BLaER1 (cell line): ENCODE data around the gene RBM38.
"Not testable (repeated sequence)": the region's sequence is repeated elsewhere in the genome, so short reads cannot be mapped to it uniquely, and the experiment has no call there.

Source experiments
- H3K27ac ChIP-seq: shearing (Covaris generic); formaldehyde crosslinking; 2 replicates; pipeline ENCODE4 v1.8.1; 2022
- H3K27me3 ChIP-seq: shearing (Covaris generic); formaldehyde crosslinking; 2 replicates; pipeline ENCODE4 v1.8.1; 2022
- H3K36me3 ChIP-seq: shearing (Covaris generic); formaldehyde crosslinking; 2 replicates; pipeline ENCODE4 v1.8.1; 2022
- H3K4me1 ChIP-seq: shearing (Covaris generic); formaldehyde crosslinking; 2 replicates; pipeline ENCODE4 v1.8.1; 2022
- H3K4me2 ChIP-seq: shearing (Covaris generic); formaldehyde crosslinking; 2 replicates; pipeline ENCODE4 v1.8.1; 2022
- H3K4me3 ChIP-seq: shearing (Covaris generic); formaldehyde crosslinking; 2 replicates; pipeline ENCODE4 v1.8.1; 2022
- H3K9ac ChIP-seq: shearing (Covaris generic); formaldehyde crosslinking; 2 replicates; pipeline ENCODE4 v1.8.1; 2022
- H3K9me3 ChIP-seq: shearing (Covaris generic); formaldehyde crosslinking; 2 replicates; pipeline ENCODE4 v1.8.1; 2022
- H4K20me1 ChIP-seq: shearing (Covaris generic); formaldehyde crosslinking; 2 replicates; pipeline ENCODE4 v1.8.1; 2022
- Cebpa-rat ChIP-seq: shearing (Covaris generic); IDR thresholded peaks from 2 replicates; pipeline ENCODE4 v1.8.1; 2022

RBM38 gene

DNA sequence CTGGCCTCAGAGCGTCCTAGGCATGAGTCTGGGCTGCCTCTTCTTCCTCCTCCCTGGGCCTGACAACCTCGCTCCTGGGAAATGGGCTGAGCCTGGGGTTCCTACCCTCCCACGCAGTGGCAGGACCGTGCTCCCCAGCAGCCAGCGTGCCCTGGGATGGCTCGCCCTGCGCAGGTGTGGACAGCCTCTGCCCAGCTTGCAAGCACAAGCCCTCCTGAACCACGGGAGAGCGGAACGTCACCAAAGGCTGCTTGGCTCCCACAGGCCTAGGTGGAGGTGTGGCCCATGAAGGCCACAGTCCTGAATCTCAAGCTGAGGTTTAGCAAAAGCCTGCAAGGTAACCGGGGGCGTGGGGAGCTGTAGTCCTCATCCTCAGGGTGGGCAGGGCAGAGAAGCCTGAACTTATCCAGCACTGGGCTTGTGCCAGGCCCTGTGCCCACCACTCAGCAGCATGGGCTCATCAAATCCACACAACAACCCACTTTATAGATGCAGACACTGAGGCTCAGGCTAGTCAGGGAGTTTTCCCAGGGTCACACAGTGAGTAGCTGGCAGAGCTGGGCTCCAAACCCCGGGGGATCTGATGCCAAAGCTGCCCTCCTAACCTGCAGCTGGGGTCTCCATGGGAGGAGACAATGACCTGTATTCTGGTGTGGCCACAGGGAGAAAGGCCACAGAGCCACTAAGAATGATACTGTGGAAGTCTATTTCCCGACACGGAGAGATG, 25.3 kb downstream of the RBM38 start:
- no peak for TF ChIP-seq Cebpa-rat
- Histone ChIP-seq H3K27me3 (no peaks in the 10 kb centered on the region), H4K20me1 (no peaks in the 10 kb centered on the region), H3K4me3 (no peak overlapping the region), H3K4me2 (no peak overlapping the region), H3K4me1 (peaks cover 66% of the 10 kb centered on the region), H3K36me3 (no peaks in the 10 kb centered on the region), H3K9ac (peak overlapping the region; percentile 9; the same call in 1 of the 2 replicates), H3K9me3 (no peaks in the 10 kb centered on the region), H3K27ac (0 out of 2 replicates have a peak overlapping the region, but pooled peaks have one; percentile 5)

- no peaks in the 10 kb centered on the region for H3K36me3 ChIP-seq
- no peaks in the 10 kb centered on the region for H3K9me3 ChIP-seq
- H3K4me1 ChIP-seq: peaks cover 66% of the 10 kb centered on the region
- no peaks in the 10 kb centered on the region for H3K27me3 ChIP-seq
- no peak for TF ChIP-seq Cebpa-rat
- no peak overlapping the region for H3K4me3 ChIP-seq
- no peak overlapping the region for H3K9ac ChIP-seq
- no peaks in the 10 kb centered on the region for H4K20me1 ChIP-seq
- H3K27ac ChIP-seq: 0 out of 2 replicates have a peak overlapping the region, but pooled peaks have one; percentile 5
- no peak overlapping the region for H3K4me2 ChIP-seq
Observed at GRCh38 chr20:57417051-57417689, 26.0 kb downstream of the RBM38 start.

GRCh38 chr20:57417830-57418780, 26.9 kb downstream of the RBM38 start:
- Histone ChIP-seq H3K4me3 (no peak overlapping the region), H3K4me2 (peak overlapping the region; percentile 26; the same call in 1 of the 2 replicates), H4K20me1 (no peaks in the 10 kb centered on the region), H3K9ac (0 out of 2 replicates have a peak overlapping the region, but pooled peaks have one; percentile 9), H3K27ac (0 out of 2 replicates have a peak overlapping the region, but pooled peaks have one; percentile 29), H3K4me1 (peaks cover 69% of the 10 kb centered on the region), H3K9me3 (no peaks in the 10 kb centered on the region), H3K36me3 (no peaks in the 10 kb centered on the region), H3K27me3 (no peaks in the 10 kb centered on the region)
- no peak for TF ChIP-seq Cebpa-rat

DNA sequence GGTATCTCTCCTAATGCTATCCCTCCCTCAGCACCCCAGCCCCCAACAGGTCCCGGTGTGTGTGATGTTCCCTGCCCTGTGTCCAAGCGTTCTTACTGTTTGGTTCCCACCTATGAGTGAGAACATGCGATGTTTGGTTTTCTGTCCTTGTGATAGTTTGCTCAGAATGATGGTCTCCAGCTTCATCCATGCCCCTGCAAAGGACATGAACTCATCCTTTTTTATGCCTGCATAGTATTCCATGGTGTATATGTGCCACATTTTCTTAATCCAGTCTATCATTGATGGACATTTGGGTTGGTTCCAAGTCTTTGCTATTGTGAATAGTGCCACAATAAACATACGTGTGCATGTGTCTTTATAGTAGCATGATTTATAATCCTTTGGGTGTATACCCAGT, 28.3 kb downstream of the RBM38 start:
- H3K27ac ChIP-seq, H3K4me3 ChIP-seq, H3K9me3 ChIP-seq, H3K36me3 ChIP-seq, H3K4me2 ChIP-seq, H4K20me1 ChIP-seq, H3K9ac ChIP-seq, H3K27me3 ChIP-seq: not testable (repeated sequence)
- peaks cover 81% of the 10 kb centered on the region for H3K4me1 ChIP-seq

GRCh38 chr20:57420571-57421252, 29.5 kb downstream of the RBM38 start:
- Histone ChIP-seq H3K9me3 (no peaks in the 10 kb centered on the region), H3K27ac (peak overlapping the region; percentile 72), H4K20me1 (no peaks in the 10 kb centered on the region), H3K4me1 (peaks cover 81% of the 10 kb centered on the region), H3K36me3 (no peaks in the 10 kb centered on the region), H3K4me3 (no peak overlapping the region), H3K27me3 (no peaks in the 10 kb centered on the region), H3K9ac (peak overlapping the region; percentile 34; the same call in 1 of the 2 replicates), H3K4me2 (peak overlapping the region; percentile 81)
- TF ChIP-seq Cebpa-rat: no peak

- H3K4me1 ChIP-seq: peaks cover 82% of the 10 kb centered on the region
- no peak overlapping the region for H3K4me3 ChIP-seq
- H3K9ac ChIP-seq: peak overlapping the region; percentile 40; the same call in 1 of the 2 replicates
- H3K9me3 ChIP-seq: no peaks in the 10 kb centered on the region
- no peak for TF ChIP-seq Cebpa-rat
- H3K27me3 ChIP-seq: no peaks in the 10 kb centered on the region
- peak overlapping the region; percentile 72 for H3K27ac ChIP-seq
- no peaks in the 10 kb centered on the region for H4K20me1 ChIP-seq
- H3K36me3 ChIP-seq: no peaks in the 10 kb centered on the region
- peak overlapping the region; percentile 81 for H3K4me2 ChIP-seq
Observed at GRCh38 chr20:57421253-57422220, 30.3 kb downstream of the RBM38 start.

DNA sequence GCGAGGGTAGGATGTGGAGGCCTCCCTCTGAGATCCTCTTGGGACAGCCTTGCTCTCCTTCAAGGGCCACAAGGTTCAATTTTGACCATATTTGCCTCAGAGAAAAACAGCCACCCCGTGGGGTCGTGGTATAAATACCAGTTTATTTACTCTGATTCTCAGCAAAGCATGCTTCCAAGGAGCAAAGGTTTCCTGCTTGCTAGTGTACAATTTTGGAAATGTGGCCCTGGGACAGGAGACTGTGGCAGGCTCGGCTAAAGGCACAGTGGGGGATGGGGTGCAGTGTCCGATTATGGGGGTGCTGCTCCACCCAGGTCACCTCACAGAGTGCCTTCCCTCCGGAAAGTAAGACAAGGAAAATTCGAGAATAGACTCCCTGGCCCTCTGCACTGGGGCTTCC, 31.1 kb downstream of the RBM38 start:
- H3K27ac ChIP-seq: peak overlapping the region; percentile 56; the same call in 1 of the 2 replicates
- no peaks in the 10 kb centered on the region for H3K9me3 ChIP-seq
- TF ChIP-seq Cebpa-rat: no peak
- peak overlapping the region; percentile 81 for H3K4me2 ChIP-seq
- no peaks in the 10 kb centered on the region for H4K20me1 ChIP-seq
- H3K27me3 ChIP-seq: no peaks in the 10 kb centered on the region
- peaks cover 83% of the 10 kb centered on the region for H3K4me1 ChIP-seq
- H3K9ac ChIP-seq: peak overlapping the region; percentile 40; the same call in 1 of the 2 replicates
- H3K4me3 ChIP-seq: no peak overlapping the region
- H3K36me3 ChIP-seq: no peaks in the 10 kb centered on the region
